AG04449 (cell line): ENCODE results near the gene RFWD3.
A peak's percentile ranks its signal among the peaks of the same experiment; 100 is the strongest.
"Not testable (repeated sequence)": the region's sequence is repeated elsewhere in the genome, so short reads cannot be mapped to it uniquely, and the experiment has no call there.

Experiments used
- CTCF ChIA-PET: fragments of 350-600 bp; formaldehyde crosslinking; extraction: SDS; loops from one replicate; lab custom pipeline; 2021; ENCODE audit warnings: antibody characterized with exemption; lab: Yijun Ruan, JAX
- POLR2A ChIA-PET: fragments of 400-600, 350-600 bp; formaldehyde crosslinking; extraction: SDS; loops from one replicate; lab custom pipeline; 2020; ENCODE audit warnings: antibody characterized with exemption, inconsistent platforms; lab: Yijun Ruan, JAX
- DNase-seq: peaks from one replicate; pipeline ENCODE4 v3.0.0-alpha.2; 2010; ENCODE audit warnings: low read depth, low spot score
- H3K4me3 ChIP-seq: 2 replicates; pipeline ENCODE4 v1.5.1; 2011; ENCODE audit warnings: low read depth, mild to moderate bottlenecking, control low read depth, low read length
- CTCF ChIP-seq: IDR thresholded peaks from one replicate; pipeline ENCODE4 v1.5.1; 2011; ENCODE audit warnings: mild to moderate bottlenecking, moderate library complexity, low read length, control low read depth, inconsistent platforms; ENCODE audit not compliant: insufficient read depth; ENCODE audit errors: missing control alignments

The RFWD3 gene

GRCh38 chr16:74673876-74674275 is 7.2 kb upstream of the RFWD3 start:
- DNase-seq, result no peak
- H3K4me3 ChIP-seq, result no peak overlapping the region
- ChIA-PET CTCF (no interaction called here), POLR2A (no interaction called here)
- TF ChIP-seq CTCF, result no peak

DNA sequence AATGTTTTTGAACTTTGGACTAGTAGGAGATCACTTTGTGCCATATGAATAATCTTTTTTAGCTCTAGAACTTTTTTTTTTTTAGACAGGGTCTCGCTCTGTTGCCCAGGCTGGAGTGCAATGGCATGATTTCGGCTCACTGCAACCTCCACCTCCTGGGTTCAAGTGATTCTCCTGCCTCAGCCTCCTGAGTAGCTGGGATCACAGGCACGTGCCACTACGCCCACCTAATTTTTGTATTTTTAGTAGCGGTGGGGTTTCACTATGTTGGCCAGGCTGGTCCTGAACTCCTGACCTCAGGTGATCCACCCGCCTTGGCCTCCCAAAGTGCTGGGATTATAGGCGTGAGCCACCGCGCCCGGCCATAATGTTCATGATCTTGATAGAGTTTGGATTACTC is 2.2 kb upstream of the RFWD3 start:
- H3K4me3 ChIP-seq, POLR2A ChIA-PET, DNase-seq: not testable (repeated sequence)
- CTCF ChIA-PET, result interaction anchor here (0.7 to 3.9 kb wide), 2 partner anchors 17 to 194 kb away, joined by 3 to 21 read pairs; no protein-coding TSS in a partner anchor

DNA sequence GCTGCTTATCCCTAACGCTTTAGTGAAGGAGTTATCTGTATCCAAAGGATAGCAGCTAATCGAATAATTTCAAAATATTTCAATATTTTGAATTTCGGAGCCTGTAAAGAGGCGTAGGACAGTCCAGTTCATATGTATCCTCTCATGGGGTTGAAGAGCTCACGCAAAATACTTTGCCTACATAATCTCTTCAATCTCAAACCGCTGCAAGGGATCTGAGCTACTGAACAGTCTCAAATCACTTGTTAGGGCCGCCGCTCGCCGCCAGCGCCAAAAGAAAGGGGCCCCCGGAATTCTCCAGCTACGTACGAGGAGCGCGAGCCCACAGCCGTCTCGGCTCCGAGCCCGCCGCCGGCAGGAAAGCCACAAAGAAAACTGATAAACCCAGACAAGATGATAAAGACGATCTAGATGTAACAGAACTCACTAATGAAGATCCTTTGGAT is 601 bp upstream of the RFWD3 start:
- TF ChIP-seq CTCF, result no peak
- CTCF ChIA-PET, result interaction anchor here (1.0 to 3.9 kb wide), 3 partner anchors 11 to 196 kb away, joined by 3 to 21 read pairs (median 4); no protein-coding TSS in a partner anchor
- DNase-seq, result no peak
- H3K4me3 ChIP-seq, result peak overlapping the region; percentile 64
- POLR2A ChIA-PET, result interaction anchor here (0.5 to 1.3 kb wide), 3 partner anchors 11 to 28 kb away, joined by 3 to 5 read pairs (median 3); no protein-coding TSS in a partner anchor

DNA sequence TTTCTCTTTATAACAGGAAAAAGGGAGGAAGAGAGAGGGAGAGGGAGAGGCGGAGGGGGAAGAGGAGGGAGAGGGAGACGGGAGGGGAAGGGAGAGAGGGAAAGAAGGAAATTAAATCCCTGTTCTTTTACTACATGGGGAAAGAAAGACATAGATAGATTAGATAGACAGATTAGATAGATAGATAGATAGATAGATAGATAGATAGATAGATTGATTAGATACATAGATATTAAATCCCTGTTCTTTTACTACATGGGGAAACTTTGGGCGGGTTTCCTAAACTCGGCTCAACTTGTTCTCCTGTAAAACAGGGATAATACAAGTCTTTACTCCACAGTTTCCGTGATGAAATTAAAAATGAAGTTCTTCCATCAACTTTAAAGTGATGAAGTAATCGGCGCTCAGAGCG is 661 bp downstream of the RFWD3 start:
- TF ChIP-seq CTCF, result no peak
- no peak for DNase-seq
- POLR2A ChIA-PET, result no interaction called here
- CTCF ChIA-PET, result interaction anchor here (1.4 to 3.9 kb wide), 2 partner anchors 10 to 14 kb away, joined by 4 to 21 read pairs; no protein-coding TSS in a partner anchor
- H3K4me3 ChIP-seq, result peak overlapping the region; percentile 88

GRCh38 chr16:74661064-74661463 is 5.6 kb downstream of the RFWD3 start:
- ChIA-PET POLR2A (interaction anchor here (0.6 kb wide), 1 partner anchor 14 kb away, joined by 3 read pairs; no protein-coding TSS in a partner anchor), CTCF (interaction anchor here (1.4 to 4.1 kb wide), 2 partner anchors 10 to 39 kb away, joined by 3 to 34 read pairs; no protein-coding TSS in a partner anchor)
- no peak overlapping the region for H3K4me3 ChIP-seq
- TF ChIP-seq CTCF, result no peak
- DNase-seq, result no peak

GRCh38 chr16:74660383-74660782 is 6.3 kb downstream of the RFWD3 start:
- ChIA-PET CTCF (interaction anchor here (1.3 kb wide), 1 partner anchor 9 kb away, joined by 8 read pairs; no protein-coding TSS in a partner anchor), POLR2A (no interaction called here)
- DNase-seq, result no peak
- no peak overlapping the region for H3K4me3 ChIP-seq
- no peak for TF ChIP-seq CTCF

- H3K4me3 ChIP-seq, result no peak overlapping the region
- no peak for DNase-seq
- POLR2A ChIA-PET, result no interaction called here
- TF ChIP-seq CTCF, result no peak
- CTCF ChIA-PET, result interaction anchor here (1.3 kb wide), 1 partner anchor 7 kb away, joined by 8 read pairs; no protein-coding TSS in a partner anchor
Measured at GRCh38 chr16:74659041-74659440, 7.6 kb downstream of the RFWD3 start.
